Neural cell (in vitro differentiated cells): ENCODE data around the gene AGBL5. TPM values are rescaled to one million over a fixed set of nuclear protein-coding genes. Genes with fewer than 3 reads are reported as not detected.

Source experiments
- H2AFZ ChIP-seq: fragments of 200-600, 300-800 bp; sonication (generic), shearing (Covaris generic); 2 replicates; pipeline ENCODE4 v1.6.0; 2014; ENCODE audit warnings: low read depth, mild to moderate bottlenecking, antibody characterized with exemption, low read length, moderate library complexity
- H3F3A ChIP-seq: fragments of 200-600 bp; shearing (Covaris generic); 2 replicates; pipeline ENCODE4 v1.6.1; 2016; ENCODE audit warnings: mild to moderate bottlenecking, moderate library complexity, mixed read lengths, antibody characterized with exemption, low read length; ENCODE audit not compliant: insufficient read depth, poor library complexity, severe bottlenecking
- H3K27ac ChIP-seq: fragments of 200-600, 300-800 bp; sonication (generic), shearing (Covaris generic); 2 replicates; pipeline ENCODE4 v1.5.1; 2014; ENCODE audit warnings: mild to moderate bottlenecking, low read length, moderate library complexity
- H3K27me3 ChIP-seq: fragments of 300-800, 200-600 bp; sonication (generic), shearing (Covaris generic); 2 replicates; pipeline ENCODE4 v1.6.0; 2014; ENCODE audit warnings: mild to moderate bottlenecking, low read depth, low read length, moderate library complexity; ENCODE audit not compliant: insufficient read depth
- H3K36me3 ChIP-seq: fragments of 300-800, 200-600 bp; sonication (generic), shearing (Covaris generic); 2 replicates; pipeline ENCODE4 v1.5.1; 2014; ENCODE audit warnings: mild to moderate bottlenecking, antibody characterized with exemption, low read length, moderate library complexity; ENCODE audit not compliant: insufficient read depth
- H3K4me2 ChIP-seq: fragments of 300-800, 200-600 bp; sonication (generic), shearing (Covaris generic); 2 replicates; pipeline ENCODE4 v1.6.0; 2014; ENCODE audit warnings: mild to moderate bottlenecking, low read length
- H3K4me3 ChIP-seq: fragments of 300-800, 200-600 bp; sonication (generic), shearing (Covaris generic); 2 replicates; pipeline ENCODE4 v1.5.1; 2014; ENCODE audit warnings: mild to moderate bottlenecking, low read length, moderate library complexity
- H3K79me2 ChIP-seq: fragments of 200-600 bp; shearing (Covaris generic); replicated peaks from 2 replicates; pipeline ENCODE4 v1.6.0; 2014; ENCODE audit warnings: mild to moderate bottlenecking, low read length, moderate library complexity; ENCODE audit not compliant: insufficient read depth
- H3K9ac ChIP-seq: fragments of 300-800, 200-600 bp; sonication (generic), shearing (Covaris generic); 2 replicates; pipeline ENCODE4 v1.6.1; 2016; ENCODE audit warnings: mild to moderate bottlenecking, low read length, mixed read lengths
- H3K9me2 ChIP-seq: fragments of 200-600 bp; shearing (Covaris generic); 2 replicates; pipeline ENCODE4 v1.6.1; 2016; ENCODE audit warnings: mild to moderate bottlenecking, low read length, mixed read lengths; ENCODE audit not compliant: insufficient read depth
- H3K9me3 ChIP-seq: fragments of 200-600, 300-800 bp; sonication (generic), shearing (Covaris generic); 2 replicates; pipeline ENCODE4 v1.6.1; 2016; ENCODE audit warnings: mild to moderate bottlenecking, mixed run types, low read length, moderate library complexity, mixed read lengths
- H4K20me1 ChIP-seq: fragments of 200-600 bp; shearing (Covaris generic); 2 replicates; pipeline ENCODE4 v1.6.1; 2016; ENCODE audit warnings: mild to moderate bottlenecking, mixed run types; ENCODE audit not compliant: insufficient read depth
- CTCF ChIP-seq: fragments of 450-650 bp; IDR thresholded peaks from 2 replicates; pipeline ENCODE4 v1.5.1; 2014; ENCODE audit warnings: antibody characterized with exemption, mild to moderate bottlenecking, moderate library complexity; ENCODE audit not compliant: poor library complexity, severe bottlenecking
- EP300 ChIP-seq: fragments of 450-650 bp; conservative IDR thresholded peaks from 2 replicates; pipeline ENCODE4 v1.6.1; 2014; ENCODE audit warnings: antibody characterized with exemption, mild to moderate bottlenecking, moderate library complexity; ENCODE audit not compliant: poor library complexity, severe bottlenecking
- EZH2 ChIP-seq: fragments of 200-600, 300-800 bp; shearing (Covaris generic), sonication (generic); IDR thresholded peaks from 2 replicates; pipeline ENCODE4 v1.6.1; 2014; ENCODE audit warnings: antibody characterized with exemption, low read length, borderline replicate concordance, mild to moderate bottlenecking; ENCODE audit not compliant: insufficient read depth, poor library complexity, severe bottlenecking
- MXI1 ChIP-seq: fragments of 450-650 bp; conservative IDR thresholded peaks from 2 replicates; pipeline ENCODE4 v1.6.1; 2014; ENCODE audit warnings: antibody characterized with exemption, mild to moderate bottlenecking; ENCODE audit not compliant: poor library complexity, severe bottlenecking
- POLR2AphosphoS5 ChIP-seq: IDR thresholded peaks from 2 replicates; pipeline ENCODE4 v1.6.1; 2012
- RAD21 ChIP-seq: fragments of 450-650 bp; conservative IDR thresholded peaks from 2 replicates; pipeline ENCODE4 v1.6.1; 2014; ENCODE audit warnings: antibody characterized with exemption, mild to moderate bottlenecking, moderate library complexity
- REST ChIP-seq: IDR thresholded peaks from 2 replicates; pipeline ENCODE4 v1.6.1; 2012; ENCODE audit warnings: borderline replicate concordance
- SMC3 ChIP-seq: fragments of 450-650 bp; conservative IDR thresholded peaks from 2 replicates; pipeline ENCODE4 v1.6.1; 2014; ENCODE audit warnings: antibody characterized with exemption, mild to moderate bottlenecking, moderate library complexity; ENCODE audit not compliant: poor library complexity
- TAF1 ChIP-seq: IDR thresholded peaks from 2 replicates; pipeline ENCODE4 v1.6.1; 2012; ENCODE audit warnings: low read depth
- polyA plus RNA-seq: library from polyadenylated mRNA; depleted of rRNA; stranded (reverse); fragments of >200 nt; gene quantifications from 2 replicates; pipeline ENCODE4 v1.2.3, GENCODE V29; 2014

Gene AGBL5
- polyA plus RNA-seq, 1 donor from 2014 or later, result 34.3 TPM

DNA sequence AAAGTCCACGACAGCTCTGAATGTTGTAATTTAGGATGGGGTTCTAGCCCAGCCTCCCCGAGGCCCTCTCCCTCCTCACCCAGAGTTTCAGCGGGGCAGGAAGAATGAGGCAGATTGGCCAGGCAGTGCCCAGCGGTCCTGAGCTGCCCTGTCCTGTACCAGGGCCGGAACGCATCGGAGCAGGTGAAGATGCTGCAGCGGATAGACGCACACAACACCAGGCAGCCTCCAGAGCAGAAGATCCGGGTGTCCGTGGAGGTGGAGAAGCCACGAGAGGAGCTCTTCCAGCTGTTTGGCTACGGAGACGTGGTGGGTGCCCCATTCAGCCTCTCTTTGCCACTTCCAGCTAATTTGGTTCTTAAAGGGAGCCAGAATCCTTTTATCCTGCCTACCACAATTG lies 45.9 kb downstream of the AGBL5 start:
- no peak overlapping the region for H3K27ac ChIP-seq
- H3K36me3 ChIP-seq, result no peaks in the 10 kb centered on the region
- no peaks in the 10 kb centered on the region for H3K27me3 ChIP-seq
- no peak overlapping the region for H3K4me3 ChIP-seq
- no peaks in the 10 kb centered on the region for H4K20me1 ChIP-seq
- no peak overlapping the region for H3K9ac ChIP-seq
- H3K9me2 ChIP-seq, result no peaks in the 10 kb centered on the region
- no peak for TF ChIP-seq POLR2AphosphoS5
- no peak for TF ChIP-seq MXI1
- TF ChIP-seq TAF1, result no peak
- TF ChIP-seq RAD21, result no peak
- TF ChIP-seq REST, result no peak
- no peak for TF ChIP-seq CTCF
- no peak for TF ChIP-seq EP300
- no peak for TF ChIP-seq EZH2
- no peak for TF ChIP-seq SMC3
- H3K4me2 ChIP-seq, result no peak overlapping the region
- no peak overlapping the region for H2AFZ ChIP-seq
- H3F3A ChIP-seq, result no peaks in the 10 kb centered on the region
- no peaks in the 10 kb centered on the region for H3K9me3 ChIP-seq
- no peaks in the 10 kb centered on the region for H3K79me2 ChIP-seq

DNA sequence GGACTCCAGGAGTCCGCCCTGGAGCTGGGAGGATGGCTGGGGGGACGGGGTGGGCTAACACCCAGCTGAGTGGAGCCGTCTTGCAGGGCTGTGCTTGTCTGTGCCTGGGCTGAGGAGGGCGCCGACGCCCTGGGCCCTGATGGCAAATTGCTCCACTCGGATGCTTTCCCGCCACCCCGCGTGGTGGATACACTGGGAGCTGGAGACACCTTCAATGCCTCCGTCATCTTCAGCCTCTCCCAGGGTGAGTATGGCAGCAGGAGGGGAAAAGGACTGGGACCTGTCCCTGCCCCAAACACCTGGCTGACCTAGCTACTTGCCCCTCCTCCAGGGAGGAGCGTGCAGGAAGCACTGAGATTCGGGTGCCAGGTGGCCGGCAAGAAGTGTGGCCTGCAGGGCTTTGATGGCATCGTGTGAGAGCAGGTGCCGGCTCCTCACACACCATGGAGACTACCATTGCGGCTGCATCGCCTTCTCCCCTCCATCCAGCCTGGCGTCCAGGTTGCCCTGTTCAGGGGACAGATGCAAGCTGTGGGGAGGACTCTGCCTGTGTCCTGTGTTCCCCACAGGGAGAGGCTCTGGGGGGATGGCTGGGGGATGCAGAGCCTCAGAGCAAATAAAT lies 48.0 kb downstream of the AGBL5 start:
- Histone ChIP-seq H3K27ac (no peak overlapping the region), H3K4me3 (no peak overlapping the region)

More for the DNA sequence above, 48.0 kb downstream of the AGBL5 start:
- Histone ChIP-seq H3K36me3 (no peaks in the 10 kb centered on the region), H3F3A (no peaks in the 10 kb centered on the region), H2AFZ (no peak overlapping the region), H4K20me1 (no peaks in the 10 kb centered on the region), H3K9me2 (no peaks in the 10 kb centered on the region), H3K9me3 (no peaks in the 10 kb centered on the region), H3K4me2 (no peak overlapping the region), H3K9ac (no peak overlapping the region), H3K27me3 (no peaks in the 10 kb centered on the region), H3K79me2 (no peaks in the 10 kb centered on the region)
- TF ChIP-seq SMC3 (no peak), REST (no peak), EP300 (no peak), MXI1 (no peak), TAF1 (no peak), POLR2AphosphoS5 (no peak), RAD21 (no peak), CTCF (no peak), EZH2 (no peak)
